ENCODE data around the gene ITGA8. TPM values are rescaled to one million over a fixed set of nuclear protein-coding genes. Genes with fewer than 3 reads are reported as not detected.
"Not testable (repeated sequence)": the region's sequence is repeated elsewhere in the genome, so short reads cannot be mapped to it uniquely, and the experiment has no call there.

The ITGA8 gene
- total RNA-seq, 1 donor from 2014 or later: 4.5 TPM

DNA sequence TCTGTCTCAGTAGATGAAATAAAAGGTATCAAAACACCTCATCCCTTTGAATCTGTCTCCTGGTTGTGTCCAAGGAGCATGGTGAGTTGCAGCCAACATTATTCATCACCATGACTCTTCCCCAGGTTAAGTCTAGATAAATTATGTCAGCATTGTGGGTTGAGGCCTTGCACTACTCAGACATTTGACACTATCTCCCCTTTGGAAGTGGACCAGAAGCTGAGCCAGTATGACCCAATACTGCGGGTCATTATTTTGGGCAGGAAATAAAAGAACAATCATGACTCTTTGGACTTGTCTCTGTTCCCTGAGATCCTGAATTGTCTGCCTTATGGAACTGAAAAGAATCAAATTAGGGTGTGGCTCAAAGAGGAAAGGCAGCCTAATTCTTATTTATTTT, 180.5 kb downstream of the ITGA8 start:
- DNase-seq (ENCODE audit: low spot score) (no peak), ATAC-seq (no peak)
- intact Hi-C loops (cut with DNase I): no loop called here

DNA sequence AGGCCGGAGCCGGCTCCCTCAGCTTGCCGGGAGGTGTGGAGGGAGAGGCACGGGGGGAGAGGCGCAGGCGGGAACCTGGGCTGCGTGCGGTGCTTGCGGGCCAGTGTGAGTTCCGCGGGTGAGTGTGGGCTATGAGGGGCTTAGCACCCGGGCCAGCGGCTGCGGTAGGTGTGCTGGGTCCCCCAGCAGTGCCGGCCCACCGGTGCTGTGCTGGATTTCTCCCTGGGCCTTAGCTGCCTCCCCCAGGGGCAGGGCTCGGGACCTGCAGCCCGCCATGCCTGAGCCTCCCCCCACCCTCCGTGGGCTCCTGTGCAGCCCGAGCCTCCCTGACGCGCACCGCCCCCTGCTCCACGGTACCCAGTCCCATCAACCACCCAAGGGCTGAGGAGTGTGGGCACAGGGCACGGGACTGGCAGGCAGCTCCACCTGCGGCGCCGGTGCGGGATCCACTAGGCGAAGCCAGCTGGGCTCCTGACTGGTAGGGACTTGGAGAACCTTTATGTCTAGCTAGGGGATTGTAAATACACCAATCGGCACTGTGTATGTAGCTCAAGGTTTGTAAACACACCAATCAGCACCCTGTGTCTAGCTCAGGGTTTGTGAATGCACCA, 184.7 kb downstream of the ITGA8 start:
- intact Hi-C loops (cut with DNase I); ATAC-seq: not testable (repeated sequence)

DNA sequence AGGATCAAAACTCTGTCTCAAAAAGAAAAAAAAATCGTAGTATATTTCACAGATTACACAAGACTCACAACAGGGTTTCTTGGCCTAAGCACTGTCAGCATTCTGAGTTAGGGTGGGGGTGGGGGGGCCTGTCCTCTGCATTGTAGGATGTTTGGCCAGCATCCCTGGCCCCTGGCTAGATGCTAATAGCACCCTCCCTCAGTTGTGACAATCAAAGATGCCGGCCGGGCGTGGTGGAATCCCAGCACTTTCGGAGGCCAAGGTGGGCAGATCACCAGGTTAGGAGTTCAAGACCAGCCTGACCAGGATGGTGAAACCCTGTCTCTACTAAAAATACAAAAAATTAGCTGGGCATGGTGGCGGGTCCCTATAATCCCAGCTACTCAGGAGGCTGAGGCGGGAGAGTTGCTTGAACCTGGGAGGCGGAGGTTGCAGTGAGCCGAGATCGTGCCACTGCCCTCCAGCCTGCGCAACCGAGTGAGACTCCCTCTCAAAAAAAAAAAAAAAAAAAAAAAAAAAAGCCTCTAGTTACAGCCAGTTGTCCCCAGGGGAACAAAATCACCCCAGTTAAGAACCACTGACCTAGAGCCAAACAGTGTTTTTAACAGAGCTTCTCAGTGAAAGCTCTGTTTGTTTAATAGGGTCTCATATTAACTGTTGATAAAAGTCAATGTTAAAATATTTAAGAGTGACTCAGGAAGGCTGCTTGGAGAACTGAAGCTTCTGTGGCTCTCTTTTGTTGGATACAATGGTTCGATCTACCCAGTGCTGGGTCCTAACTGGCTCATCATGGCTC, 187.6 kb downstream of the ITGA8 start:
- intact Hi-C loops (cut with DNase I): no loop called here
- DNase-seq (ENCODE audit: low spot score) (no peak), ATAC-seq (peak; percentile 52)

More for the DNA sequence above, 184.7 kb downstream of the ITGA8 start:
- not testable (repeated sequence) for DNase-seq (ENCODE audit: low spot score)

DNA sequence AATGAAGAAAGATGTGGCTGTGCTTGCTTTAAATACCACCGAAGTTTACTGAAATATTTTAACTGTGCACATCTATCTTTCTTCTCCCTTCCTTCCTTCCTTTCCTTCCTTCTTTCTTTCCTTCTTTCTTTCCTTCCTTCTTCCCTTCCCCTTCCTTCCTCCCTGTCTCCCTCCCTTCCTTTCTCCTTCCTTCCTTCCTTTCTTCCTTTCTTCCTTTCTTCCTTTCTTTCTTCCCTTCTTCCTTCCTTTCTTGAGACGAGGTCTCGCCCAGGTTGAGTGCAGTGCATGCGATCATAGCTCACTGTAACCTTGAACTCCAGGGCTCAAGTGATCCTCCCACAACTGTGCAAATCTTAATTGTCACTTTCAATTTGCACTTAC, 190.9 kb downstream of the ITGA8 start:
- DNase-seq (ENCODE audit: low spot score) (no peak), ATAC-seq (no peak)
- intact Hi-C loops (cut with DNase I): no loop called here

DNA sequence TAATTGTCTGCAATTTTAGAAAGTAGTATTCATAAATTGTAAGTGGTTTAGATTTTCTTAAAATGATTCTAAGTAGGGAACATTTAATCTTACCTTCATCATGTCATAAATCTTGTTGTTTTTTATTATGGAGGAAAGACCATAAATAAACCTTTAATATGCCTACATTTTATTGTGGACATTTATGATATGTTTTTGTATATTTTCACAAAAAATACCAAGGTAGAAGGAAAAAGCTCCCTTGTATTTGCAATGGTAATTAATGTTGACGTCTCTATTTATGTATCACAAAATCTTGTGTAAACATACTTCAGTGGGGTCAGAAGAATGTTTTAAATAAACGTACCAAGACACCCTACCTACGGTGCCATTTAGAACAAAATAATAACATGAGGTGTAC, 193.0 kb downstream of the ITGA8 start:
- intact Hi-C loops (cut with DNase I): no loop called here
- DNase-seq (ENCODE audit: low spot score) (no peak), ATAC-seq (no peak)

DNA sequence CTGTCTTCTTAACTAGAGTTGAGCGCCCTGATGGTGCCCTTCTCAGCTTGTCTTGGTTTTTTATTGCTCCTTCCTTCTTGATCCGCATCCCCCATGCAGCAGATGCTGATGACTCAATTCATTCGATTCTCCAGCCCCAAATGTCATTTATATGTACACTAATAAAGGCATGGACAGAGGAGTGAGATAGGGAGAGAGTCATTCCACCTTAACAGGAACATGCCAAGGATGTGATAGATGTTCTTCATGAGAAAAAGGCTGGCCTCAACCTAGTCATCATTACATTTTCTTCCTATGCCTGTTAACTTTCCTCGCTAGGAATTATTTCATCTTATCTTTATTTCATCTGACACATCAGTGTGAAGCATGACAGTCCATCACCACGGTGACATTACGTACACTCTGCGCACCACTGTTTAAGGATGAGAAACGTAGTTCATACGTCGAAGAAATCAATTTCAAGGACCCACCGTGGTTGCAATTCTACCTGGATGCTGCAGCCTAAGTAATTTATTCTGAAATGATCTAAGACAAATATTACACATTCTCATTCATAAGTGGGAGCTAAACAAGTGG, 198.3 kb downstream of the ITGA8 start:
- DNase-seq (ENCODE audit: low spot score): no peak
- ATAC-seq: no peak
- intact Hi-C loops (cut with DNase I): no loop called here

DNA sequence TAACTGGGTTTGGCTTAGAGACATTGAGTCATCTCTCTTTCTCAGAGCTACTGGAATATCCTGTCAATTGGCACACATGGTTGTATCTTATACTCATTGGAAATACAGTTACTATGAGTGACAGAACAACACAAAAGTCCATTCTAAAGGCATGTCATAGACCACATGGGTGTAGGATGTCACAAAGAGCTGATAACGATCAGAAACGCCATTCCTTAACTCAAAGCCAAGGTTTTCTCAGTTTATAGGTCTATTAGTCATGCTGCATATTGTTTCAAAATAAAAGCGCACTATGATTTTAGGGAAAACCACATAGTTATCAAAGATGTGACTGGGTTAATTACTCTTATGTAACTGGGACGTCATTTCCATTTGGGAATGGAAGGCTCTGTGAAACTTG, 201.5 kb downstream of the ITGA8 start:
- no peak for ATAC-seq

DNA sequence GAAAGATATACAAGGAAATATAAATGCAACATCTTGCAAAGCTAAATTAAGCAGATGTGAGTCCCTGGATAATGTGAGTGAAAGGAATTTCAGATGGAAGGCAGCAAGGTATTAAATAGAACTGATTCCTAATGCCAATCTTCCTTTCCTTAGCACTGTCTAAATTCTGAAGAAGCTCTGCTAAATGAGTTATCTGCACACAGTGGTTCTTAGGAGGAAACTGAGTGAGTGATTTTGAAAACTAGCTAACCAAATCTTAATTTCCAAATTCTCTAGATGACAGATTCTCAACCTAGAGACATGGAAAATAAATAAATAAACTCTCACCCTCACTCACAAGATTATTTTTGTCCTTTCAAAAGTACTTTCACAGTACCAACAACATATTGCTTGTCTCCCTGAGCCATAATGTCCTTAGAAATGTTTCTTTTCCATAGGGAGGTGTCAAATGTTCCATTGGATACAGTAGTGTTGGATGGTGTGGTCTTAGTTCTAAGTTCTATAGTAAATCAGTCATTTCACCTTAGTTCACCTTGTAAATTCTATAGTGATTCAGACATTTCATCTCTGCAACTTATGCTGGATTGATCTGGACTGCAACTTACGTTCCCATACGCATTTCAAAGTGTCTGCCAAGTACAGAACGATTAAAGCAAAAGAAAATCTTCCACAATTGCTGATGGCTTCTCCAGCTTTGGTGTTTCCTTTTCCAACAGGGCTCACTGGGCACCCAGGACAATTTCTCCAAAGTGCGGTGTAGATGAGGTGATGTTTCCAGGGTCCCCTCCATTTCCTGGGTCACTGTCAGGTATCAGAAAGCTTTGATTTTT, 203.3 kb downstream of the ITGA8 start:
- DNase-seq (ENCODE audit: low spot score) (no peak), ATAC-seq (no peak)
- intact Hi-C loops (cut with DNase I): no loop called here

More for the DNA sequence above, 201.5 kb downstream of the ITGA8 start:
- intact Hi-C loops (cut with DNase I): no loop called here
- no peak for DNase-seq (ENCODE audit: low spot score)

DNA sequence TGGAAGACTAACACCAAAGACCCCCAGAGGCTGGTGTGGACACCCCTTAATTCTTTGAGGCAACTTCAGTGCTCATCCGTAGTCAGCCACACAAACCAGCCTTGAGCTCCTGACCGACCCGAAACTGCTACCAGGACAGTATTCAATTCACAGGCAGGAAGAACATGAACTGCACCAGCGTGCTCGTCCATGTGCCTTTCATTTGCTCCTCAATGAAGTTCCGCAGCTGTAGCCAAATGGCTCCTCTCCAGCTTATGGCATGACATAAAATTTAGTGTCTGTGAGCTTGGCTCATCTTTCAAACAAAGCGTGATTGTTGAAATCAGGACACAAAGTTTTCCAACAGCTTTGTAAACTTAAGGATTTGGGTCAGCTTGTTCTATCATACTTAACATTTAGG, 204.5 kb downstream of the ITGA8 start:
- peak; percentile 67 for DNase-seq (ENCODE audit: low spot score)
- intact Hi-C loops (cut with DNase I): no loop called here
- ATAC-seq: peak; percentile 87

DNA sequence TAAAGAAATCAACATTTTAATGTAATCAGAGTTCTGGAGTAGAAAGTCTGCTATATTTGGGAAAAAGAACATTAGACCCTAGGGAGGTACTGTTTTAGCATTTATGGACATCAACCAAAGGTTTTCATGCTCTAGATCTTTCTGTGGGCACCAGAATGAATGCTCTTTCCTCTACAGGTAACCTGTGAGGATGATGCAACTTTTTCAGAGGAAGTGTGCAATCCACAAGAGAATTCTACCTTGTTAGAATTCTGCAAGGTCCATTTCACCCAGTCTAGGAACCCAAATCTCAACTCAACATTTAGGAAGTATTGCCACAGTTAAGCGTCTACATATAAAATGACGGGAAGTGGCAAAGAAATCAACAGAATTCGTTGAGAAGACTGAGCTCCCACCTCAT, 208.8 kb downstream of the ITGA8 start:
- DNase-seq (ENCODE audit: low spot score): no peak
- intact Hi-C loops (cut with DNase I): no loop called here
- ATAC-seq: no peak

DNA sequence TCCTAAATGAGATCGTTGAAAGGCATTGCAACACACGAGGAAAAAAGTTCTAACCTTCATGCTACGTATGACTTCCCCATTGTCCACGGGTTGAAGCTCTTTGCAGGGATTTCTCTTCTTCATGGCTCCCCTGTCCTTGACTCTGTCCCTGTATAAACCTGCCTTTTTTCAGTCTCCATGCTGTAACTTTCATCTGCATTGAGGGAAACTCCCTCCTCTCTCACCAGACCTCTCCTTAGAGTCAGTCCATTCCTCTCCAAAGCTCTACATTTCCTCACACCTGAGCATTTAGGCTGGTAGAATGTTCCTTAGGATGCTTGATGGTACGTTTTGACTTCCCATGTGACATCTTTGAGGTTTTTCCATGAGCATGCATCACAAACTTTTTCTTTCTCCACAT, 214.4 kb downstream of the ITGA8 start:
- intact Hi-C loops (cut with DNase I): no loop called here
- ATAC-seq (no peak), DNase-seq (ENCODE audit: low spot score) (no peak)

DNA sequence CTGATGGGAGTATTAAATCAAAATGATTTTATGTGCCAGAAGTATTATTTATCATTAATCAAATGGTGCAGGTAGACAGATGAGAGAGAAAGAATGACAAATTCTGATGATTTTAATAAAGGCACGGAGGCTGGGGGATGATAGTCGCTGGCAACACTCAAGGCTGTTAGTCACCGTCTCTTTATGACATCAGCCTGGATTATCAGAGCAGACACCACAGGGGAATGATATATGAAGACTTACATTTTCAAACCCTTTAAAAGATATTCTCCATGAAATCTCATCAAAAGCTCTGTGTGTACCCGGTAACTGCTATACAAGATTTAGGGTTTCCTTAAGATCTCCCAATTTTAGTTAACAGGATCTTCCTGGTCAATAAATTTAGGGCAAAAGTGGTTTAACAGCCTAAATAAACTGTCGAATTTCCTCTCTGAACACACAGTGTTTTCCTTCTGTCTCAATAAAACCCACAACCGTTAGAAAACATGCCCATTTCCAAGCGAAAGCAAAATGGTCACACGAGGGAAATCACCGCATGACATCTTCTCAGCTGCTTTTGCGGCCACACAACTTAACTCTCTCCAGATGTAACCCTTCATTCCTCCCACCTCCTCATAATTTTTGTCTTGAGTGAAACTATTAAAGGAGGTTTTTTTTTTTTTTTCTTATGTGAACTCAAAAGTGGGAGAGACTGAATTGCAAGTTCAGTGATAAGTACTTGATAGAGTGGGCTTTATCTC, 215.5 kb downstream of the ITGA8 start:
- ATAC-seq (peak; percentile 82), DNase-seq (ENCODE audit: low spot score) (no peak)
- intact Hi-C loops (cut with DNase I): no loop called here

DNA sequence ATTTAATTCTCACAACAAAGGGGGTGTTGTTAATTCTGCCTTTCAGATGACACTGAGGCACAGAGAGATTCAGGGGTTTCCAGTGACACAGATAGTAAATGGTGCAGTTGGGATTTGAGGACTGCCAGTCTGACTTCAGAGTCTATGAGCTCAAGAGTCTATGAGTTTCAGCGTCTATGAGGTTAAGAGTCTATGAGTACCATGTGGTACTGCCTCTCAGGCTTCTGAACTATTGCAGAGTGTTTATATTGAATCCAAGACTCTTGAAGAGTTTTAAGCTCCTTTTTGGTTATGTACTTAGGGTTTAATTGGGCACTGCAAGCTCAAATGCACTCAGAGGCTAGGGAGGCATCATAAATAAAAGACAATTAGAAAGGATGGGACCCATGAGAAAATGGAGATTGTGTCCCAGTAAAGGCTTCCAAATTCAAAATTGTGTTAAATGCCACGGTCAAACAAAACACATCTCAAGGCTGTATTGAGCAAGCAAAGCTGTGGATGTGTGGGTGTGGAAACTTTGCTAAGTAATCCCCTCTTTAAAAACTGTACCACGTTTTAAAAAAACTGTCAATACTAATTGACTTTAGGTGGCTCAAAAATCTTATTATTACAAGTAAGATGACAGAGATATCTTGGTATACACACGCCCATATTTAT, 224.7 kb downstream of the ITGA8 start:
- ATAC-seq (no peak), DNase-seq (ENCODE audit: low spot score) (no peak)
- intact Hi-C loops (cut with DNase I): no loop called here

DNA sequence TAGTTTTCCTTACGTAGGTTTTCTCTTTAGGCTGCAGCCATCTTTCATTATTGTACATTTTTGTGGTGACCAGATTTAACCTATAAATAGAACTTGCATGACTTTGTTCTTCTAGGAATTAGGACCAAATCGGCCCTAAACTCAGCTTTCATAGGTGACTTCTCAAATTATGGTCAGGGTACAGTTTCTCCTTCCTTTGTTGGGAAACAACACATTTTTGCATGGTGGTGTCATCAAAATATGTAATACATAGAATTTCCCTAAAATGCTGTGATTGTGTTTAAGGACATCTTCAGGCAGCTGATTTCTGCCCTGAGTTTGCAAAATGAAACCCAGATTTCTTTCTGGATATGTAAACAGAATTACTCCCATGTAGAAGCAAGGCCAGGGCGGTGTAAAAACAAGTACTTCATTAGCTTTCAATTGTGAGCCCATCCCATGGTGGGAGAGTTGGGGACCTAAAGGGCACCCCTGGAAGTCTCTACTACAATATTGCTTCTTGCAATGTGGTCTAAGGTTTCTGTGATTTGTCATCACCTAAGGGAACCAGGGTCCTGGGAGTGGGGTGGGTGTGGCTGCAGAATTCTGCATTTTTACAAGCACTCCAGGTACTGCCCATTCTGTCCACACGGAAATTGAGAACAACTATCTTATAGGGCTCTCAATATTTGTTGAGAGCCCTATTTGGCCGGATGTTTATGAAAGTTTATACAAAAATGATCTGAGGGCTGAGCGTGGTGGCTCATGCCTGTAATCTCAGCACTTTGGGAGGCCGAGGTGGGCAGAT, 227.7 kb downstream of the ITGA8 start:
- intact Hi-C loops (cut with DNase I): no loop called here
- ATAC-seq (no peak), DNase-seq (ENCODE audit: low spot score) (no peak)

DNA sequence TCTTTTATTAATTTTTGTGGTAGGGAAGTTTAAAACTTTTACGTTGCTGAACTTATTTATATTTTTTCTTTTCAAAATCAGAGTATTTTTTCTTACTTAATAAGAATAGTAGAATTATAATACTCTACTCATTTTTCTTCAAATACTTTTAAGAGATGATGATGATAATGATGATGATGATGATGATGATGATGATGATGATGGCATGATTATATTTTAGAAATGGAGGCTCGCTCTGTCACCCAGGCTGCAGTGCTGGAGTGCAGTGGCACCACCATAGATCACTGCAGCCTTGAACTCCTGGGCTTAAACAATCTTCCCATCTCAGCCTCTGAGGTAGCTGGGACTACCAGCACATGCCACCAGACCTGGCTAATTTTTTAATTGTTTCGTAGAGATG, 230.3 kb downstream of the ITGA8 start:
- no peak for ATAC-seq
- intact Hi-C loops (cut with DNase I): loop anchor here (10.0 kb wide), 1 partner anchor 95 kb away; no protein-coding TSS in a partner anchor

DNA sequence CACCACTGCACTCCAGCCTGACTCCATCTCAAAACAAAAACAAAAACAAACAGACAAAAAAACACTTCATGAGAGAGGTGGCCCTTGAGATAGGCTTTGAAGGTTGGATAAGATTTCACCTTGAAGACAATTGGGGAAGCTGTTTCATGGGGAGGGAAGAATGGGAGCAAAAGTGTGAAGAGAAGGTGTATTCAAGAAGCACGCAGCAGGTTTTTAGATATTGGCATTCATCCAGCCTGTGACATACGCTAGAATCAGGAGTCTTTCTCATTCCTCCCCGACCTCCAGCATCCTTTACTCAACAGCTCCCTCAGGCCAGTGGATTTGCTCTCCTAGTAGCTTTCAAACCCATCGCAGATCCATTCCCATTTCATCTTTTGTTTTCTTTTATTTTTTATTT, 232.3 kb downstream of the ITGA8 start:
- DNase-seq (ENCODE audit: low spot score): no peak
- intact Hi-C loops (cut with DNase I): loop anchor here (10.0 kb wide), 1 partner anchor 97 kb away; no protein-coding TSS in a partner anchor
- no peak for ATAC-seq

More for the DNA sequence above, 230.3 kb downstream of the ITGA8 start:
- DNase-seq (ENCODE audit: low spot score): no peak

DNA sequence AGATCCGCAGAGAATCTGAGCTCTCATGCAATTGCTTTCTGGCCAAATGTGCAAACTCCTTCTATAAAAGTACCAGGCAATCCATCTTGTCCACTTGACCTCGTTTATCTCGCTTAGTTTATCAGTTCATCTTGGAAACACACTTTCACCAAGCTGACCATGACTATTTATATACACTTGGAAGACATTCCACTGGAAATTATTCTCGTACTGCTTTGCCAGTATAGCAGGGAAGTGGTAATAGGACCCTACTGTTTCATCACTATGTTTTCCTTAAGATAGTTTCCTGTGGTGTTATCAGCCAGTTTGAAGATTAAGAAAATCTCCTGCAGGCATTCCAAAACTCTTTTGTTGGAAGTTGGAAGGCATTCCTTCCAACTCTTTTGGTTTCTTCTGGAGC, 233.3 kb downstream of the ITGA8 start:
- no peak for DNase-seq (ENCODE audit: low spot score)
- peak; percentile 36 for ATAC-seq
- intact Hi-C loops (cut with DNase I): loop anchor here (10.0 kb wide), 1 partner anchor 98 kb away; no protein-coding TSS in a partner anchor
